ENCODE measurements around the gene GTF3A.

GRCh38 chr13:27384285-27384684 is 40.1 kb upstream of the GTF3A start:
- TF ChIP-seq CTCF (IDR thresholded peaks at IDR 0.05 in 8 of 11, conservative IDR thresholded peaks at IDR 0.05 in 3 of 11) (no peak), POLR2A (IDR thresholded peaks at IDR 0.05) (no peak)
